OCI-M2 (cell line): ENCODE measurements around the gene TMEM255A.

Source experiments
- DNase-seq: peaks from one replicate; lab custom pipeline; 2025; ENCODE audit not compliant: unreplicated experiment; lab: John Stamatoyannopoulos, UW

The TMEM255A gene

GRCh38 chrX:120213438-120214265 is 97.6 kb downstream of the TMEM255A start:
- no peak for DNase-seq
